WTC11 (cell line): ENCODE measurements around the gene BPIFB2.

Source experiments
- E2F4 ChIP-seq: sonication (generic); formaldehyde crosslinking; IDR thresholded peaks from 2 replicates; pipeline ENCODE4 v1.8.1; 2022; ENCODE audit warnings: low read depth, mild to moderate bottlenecking, moderate library complexity, missing genetic modification reagents, borderline replicate concordance
- FOXJ3 ChIP-seq: sonication (generic); formaldehyde crosslinking; IDR thresholded peaks from 2 replicates; pipeline ENCODE4 v1.9.0; 2021; ENCODE audit warnings: missing genetic modification reagents, mild to moderate bottlenecking, borderline replicate concordance
- FOXP4 ChIP-seq: sonication (generic); formaldehyde crosslinking; IDR thresholded peaks from 2 replicates; pipeline ENCODE4 v1.8.0; 2022; ENCODE audit warnings: mild to moderate bottlenecking, missing genetic modification reagents
- IRF1 ChIP-seq: sonication (generic); formaldehyde crosslinking; IDR thresholded peaks from 2 replicates; pipeline ENCODE4 v1.8.0; 2023; ENCODE audit warnings: missing genetic modification reagents
- MYBL2 ChIP-seq: sonication (generic); formaldehyde crosslinking; IDR thresholded peaks from 2 replicates; pipeline ENCODE4 v1.8.1; 2023; ENCODE audit warnings: mild to moderate bottlenecking, moderate library complexity, missing genetic modification reagents
- NFYB ChIP-seq: sonication (generic); formaldehyde crosslinking; conservative IDR thresholded peaks from 2 replicates; pipeline ENCODE4 v1.8.0; 2022; ENCODE audit warnings: low read depth, missing genetic modification reagents
- NR1H2 ChIP-seq: sonication (generic); formaldehyde crosslinking; IDR thresholded peaks from 2 replicates; pipeline ENCODE4 v1.9.0; 2021; ENCODE audit warnings: mild to moderate bottlenecking, moderate library complexity, missing genetic modification reagents
- ZNF232 ChIP-seq: sonication (generic); formaldehyde crosslinking; IDR thresholded peaks from 2 replicates; pipeline ENCODE4 v1.8.0; 2022; ENCODE audit warnings: mild to moderate bottlenecking, missing genetic modification reagents
- ZSCAN18 ChIP-seq: fragments of 250-450 bp; sonication (Bioruptor Pico); IDR thresholded peaks from 2 replicates; pipeline ENCODE4 v2.1.2; 2022; ENCODE audit warnings: mild to moderate bottlenecking, moderate library complexity
- TF ChIP-seq, protein P1 (sequence below): fragments of 200-600 bp; IDR thresholded peaks from 2 replicates; pipeline ENCODE4 v1.8.0; 2022; ENCODE audit warnings: antibody characterized with exemption
- TF ChIP-seq, protein P2 (sequence below): sonication (generic); formaldehyde crosslinking; IDR thresholded peaks from 2 replicates; pipeline ENCODE4 v1.8.0; 2022; ENCODE audit warnings: mild to moderate bottlenecking, missing genetic modification reagents
- TF ChIP-seq, protein P3 (sequence below): sonication (generic); formaldehyde crosslinking; IDR thresholded peaks from 2 replicates; pipeline ENCODE4 v1.8.1; 2023; ENCODE audit warnings: mild to moderate bottlenecking, missing genetic modification reagents
- TF ChIP-seq, protein P4 (sequence below): sonication (generic); formaldehyde crosslinking; conservative IDR thresholded peaks from 2 replicates; pipeline ENCODE4 v1.8.1; 2022; ENCODE audit warnings: mild to moderate bottlenecking, missing genetic modification reagents

DNA sequence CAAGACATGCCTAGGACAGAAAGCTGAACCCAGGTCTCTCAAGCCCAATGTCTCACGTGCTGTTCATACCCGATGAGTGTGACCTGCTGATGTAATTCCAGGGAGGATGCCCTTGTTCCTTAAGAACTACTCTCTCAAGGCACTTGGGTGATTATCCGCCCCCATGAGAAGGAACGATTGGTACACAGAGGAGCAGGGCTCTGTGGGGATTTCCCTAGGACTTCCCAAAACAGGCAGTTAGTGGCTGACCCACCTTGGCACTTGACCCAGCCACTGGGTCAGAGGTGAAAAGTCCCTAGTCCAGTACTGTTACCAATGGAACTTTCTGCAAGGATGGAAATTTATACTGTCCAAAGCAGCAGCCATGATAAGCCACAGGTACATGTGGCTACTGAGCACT lies 14.8 kb downstream of the BPIFB2 start:
- TF ChIP-seq NFYB (CRISPR knock-in tag) (no peak), MYBL2 (CRISPR knock-in tag) (no peak), FOXP4 (CRISPR knock-in tag) (no peak), ZSCAN18 (no peak), IRF1 (CRISPR knock-in tag) (no peak), NR1H2 (CRISPR knock-in tag) (no peak), FOXJ3 (CRISPR knock-in tag) (no peak), ZNF232 (CRISPR knock-in tag) (no peak), E2F4 (CRISPR knock-in tag) (no peak)
- TF ChIP-seq, protein P1, sequence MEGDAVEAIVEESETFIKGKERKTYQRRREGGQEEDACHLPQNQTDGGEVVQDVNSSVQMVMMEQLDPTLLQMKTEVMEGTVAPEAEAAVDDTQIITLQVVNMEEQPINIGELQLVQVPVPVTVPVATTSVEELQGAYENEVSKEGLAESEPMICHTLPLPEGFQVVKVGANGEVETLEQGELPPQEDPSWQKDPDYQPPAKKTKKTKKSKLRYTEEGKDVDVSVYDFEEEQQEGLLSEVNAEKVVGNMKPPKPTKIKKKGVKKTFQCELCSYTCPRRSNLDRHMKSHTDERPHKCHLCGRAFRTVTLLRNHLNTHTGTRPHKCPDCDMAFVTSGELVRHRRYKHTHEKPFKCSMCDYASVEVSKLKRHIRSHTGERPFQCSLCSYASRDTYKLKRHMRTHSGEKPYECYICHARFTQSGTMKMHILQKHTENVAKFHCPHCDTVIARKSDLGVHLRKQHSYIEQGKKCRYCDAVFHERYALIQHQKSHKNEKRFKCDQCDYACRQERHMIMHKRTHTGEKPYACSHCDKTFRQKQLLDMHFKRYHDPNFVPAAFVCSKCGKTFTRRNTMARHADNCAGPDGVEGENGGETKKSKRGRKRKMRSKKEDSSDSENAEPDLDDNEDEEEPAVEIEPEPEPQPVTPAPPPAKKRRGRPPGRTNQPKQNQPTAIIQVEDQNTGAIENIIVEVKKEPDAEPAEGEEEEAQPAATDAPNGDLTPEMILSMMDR: no peak
- TF ChIP-seq, protein P2, sequence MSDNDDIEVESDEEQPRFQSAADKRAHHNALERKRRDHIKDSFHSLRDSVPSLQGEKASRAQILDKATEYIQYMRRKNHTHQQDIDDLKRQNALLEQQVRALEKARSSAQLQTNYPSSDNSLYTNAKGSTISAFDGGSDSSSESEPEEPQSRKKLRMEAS (CRISPR knock-in tag): no peak
- TF ChIP-seq, protein P3, sequence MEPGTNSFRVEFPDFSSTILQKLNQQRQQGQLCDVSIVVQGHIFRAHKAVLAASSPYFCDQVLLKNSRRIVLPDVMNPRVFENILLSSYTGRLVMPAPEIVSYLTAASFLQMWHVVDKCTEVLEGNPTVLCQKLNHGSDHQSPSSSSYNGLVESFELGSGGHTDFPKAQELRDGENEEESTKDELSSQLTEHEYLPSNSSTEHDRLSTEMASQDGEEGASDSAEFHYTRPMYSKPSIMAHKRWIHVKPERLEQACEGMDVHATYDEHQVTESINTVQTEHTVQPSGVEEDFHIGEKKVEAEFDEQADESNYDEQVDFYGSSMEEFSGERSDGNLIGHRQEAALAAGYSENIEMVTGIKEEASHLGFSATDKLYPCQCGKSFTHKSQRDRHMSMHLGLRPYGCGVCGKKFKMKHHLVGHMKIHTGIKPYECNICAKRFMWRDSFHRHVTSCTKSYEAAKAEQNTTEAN: no peak
- TF ChIP-seq, protein P4, sequence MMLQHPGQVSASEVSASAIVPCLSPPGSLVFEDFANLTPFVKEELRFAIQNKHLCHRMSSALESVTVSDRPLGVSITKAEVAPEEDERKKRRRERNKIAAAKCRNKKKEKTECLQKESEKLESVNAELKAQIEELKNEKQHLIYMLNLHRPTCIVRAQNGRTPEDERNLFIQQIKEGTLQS: no peak
